Measurements from ENCODE around the gene TMEM184C. TPM values are rescaled to one million over a fixed set of nuclear protein-coding genes. Genes with fewer than 3 reads are reported as not detected.

Gene TMEM184C
- total and polyA plus RNA-seq, 8 donors = 33.7 to 42.1 (median 38.9) TPM

DNA sequence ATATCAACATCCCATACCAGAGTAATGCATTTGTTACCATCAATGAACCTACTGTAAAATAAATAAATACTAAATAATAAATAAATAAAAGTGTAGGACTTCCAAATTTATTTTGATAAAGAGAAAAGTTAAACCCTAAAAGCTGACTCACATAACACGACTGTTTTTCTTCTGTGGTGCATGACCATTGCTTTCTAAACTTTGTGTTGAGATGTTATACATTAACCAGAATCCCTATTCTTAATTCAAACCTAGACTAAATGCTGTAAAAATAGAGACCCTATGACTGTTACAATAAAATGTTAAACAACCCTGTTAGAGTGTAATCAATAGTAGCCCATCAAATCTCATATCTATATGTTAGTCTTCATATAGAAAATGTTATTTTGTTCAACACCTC, 87.6 kb downstream of the TMEM184C start:
- H3K27me3 ChIP-seq = no peaks in the 10 kb centered on the region
- no peak overlapping the region for H3K4me3 ChIP-seq
- no peak overlapping the region for H3K27ac ChIP-seq
- TF ChIP-seq, protein P1, sequence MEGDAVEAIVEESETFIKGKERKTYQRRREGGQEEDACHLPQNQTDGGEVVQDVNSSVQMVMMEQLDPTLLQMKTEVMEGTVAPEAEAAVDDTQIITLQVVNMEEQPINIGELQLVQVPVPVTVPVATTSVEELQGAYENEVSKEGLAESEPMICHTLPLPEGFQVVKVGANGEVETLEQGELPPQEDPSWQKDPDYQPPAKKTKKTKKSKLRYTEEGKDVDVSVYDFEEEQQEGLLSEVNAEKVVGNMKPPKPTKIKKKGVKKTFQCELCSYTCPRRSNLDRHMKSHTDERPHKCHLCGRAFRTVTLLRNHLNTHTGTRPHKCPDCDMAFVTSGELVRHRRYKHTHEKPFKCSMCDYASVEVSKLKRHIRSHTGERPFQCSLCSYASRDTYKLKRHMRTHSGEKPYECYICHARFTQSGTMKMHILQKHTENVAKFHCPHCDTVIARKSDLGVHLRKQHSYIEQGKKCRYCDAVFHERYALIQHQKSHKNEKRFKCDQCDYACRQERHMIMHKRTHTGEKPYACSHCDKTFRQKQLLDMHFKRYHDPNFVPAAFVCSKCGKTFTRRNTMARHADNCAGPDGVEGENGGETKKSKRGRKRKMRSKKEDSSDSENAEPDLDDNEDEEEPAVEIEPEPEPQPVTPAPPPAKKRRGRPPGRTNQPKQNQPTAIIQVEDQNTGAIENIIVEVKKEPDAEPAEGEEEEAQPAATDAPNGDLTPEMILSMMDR (IDR thresholded peaks at IDR 0.05) = no peak
- H3K4me1 ChIP-seq = no peaks in the 10 kb centered on the region
- DNase-seq (no peak), ATAC-seq (no peak)
- no peaks in the 10 kb centered on the region for H3K9me3 ChIP-seq
- H3K36me3 ChIP-seq = no peaks in the 10 kb centered on the region
- intact Hi-C loops (cut with DNase I) = loop anchor here (5.0 kb wide), 1 partner anchor 162 kb away; no protein-coding TSS in a partner anchor

DNA sequence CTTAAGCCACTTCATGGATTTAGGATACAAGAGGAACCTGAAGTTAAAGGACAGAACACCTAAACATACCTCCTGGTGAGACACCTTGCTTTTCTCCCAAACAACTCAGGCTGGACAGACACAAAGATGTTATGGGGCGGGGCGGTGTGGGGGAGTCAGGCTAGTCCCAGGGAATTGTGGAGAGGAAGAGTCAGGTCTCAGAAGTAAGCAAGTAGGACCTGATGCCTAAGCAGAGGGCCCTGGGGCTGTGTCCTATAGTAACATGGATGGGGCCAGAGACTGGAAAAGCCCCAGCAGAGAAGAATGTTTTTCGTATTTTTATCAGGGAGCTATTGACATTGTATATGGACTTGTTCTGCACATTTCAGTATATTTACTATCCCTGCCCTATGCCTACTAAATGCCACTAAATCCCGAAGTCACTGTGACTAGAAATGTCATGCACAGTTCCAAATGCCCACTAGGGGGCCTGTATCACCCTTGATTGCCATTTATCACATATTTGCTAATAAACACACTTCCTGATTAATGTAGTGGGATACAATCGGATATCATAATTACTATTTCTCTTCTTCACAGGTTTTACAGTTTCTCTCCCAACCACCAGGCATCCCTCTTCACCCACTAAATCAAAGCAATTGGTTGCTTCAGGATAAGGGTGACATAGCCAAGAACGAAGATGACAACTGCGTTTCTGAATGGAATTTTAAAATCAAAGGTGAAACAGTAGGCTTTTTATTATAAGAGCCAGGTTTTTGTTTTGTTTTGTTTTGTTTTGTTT, 90.9 kb downstream of the TMEM184C start:
- peak in 2 of 4 donors; percentile 36 to 46 for DNase-seq
- Histone ChIP-seq H3K27ac (no peak overlapping the region), H3K4me3 (no peak overlapping the region), H3K27me3 (no peaks in the 10 kb centered on the region), H3K4me1 (no peaks in the 10 kb centered on the region), H3K36me3 (no peaks in the 10 kb centered on the region), H3K9me3 (no peaks in the 10 kb centered on the region)
- TF ChIP-seq, protein P1 (IDR thresholded peaks at IDR 0.05) = peak; percentile 83 to 99
- peak; percentile 89 for ATAC-seq
- intact Hi-C loops (cut with DNase I) = loop anchor here (5.0 kb wide), 1 partner anchor 159 kb away; no protein-coding TSS in a partner anchor

- intact Hi-C loops (cut with DNase I) = loop anchor here (5.0 kb wide), 1 partner anchor 157 kb away; no protein-coding TSS in a partner anchor
- H3K9me3 ChIP-seq = no peaks in the 10 kb centered on the region
- no peaks in the 10 kb centered on the region for H3K36me3 ChIP-seq
- H3K27ac ChIP-seq = no peak overlapping the region
- H3K27me3 ChIP-seq = no peaks in the 10 kb centered on the region
- no peak for ATAC-seq
- H3K4me3 ChIP-seq = no peak overlapping the region
- H3K4me1 ChIP-seq = no peaks in the 10 kb centered on the region
- TF ChIP-seq, protein P1 (IDR thresholded peaks at IDR 0.05) = no peak
- no peak for DNase-seq
Measured at GRCh38 chr4:147709999-147710398, 92.8 kb downstream of the TMEM184C start.

GRCh38 chr4:147714575-147715401, 97.6 kb downstream of the TMEM184C start:
- Histone ChIP-seq H3K4me1 (no peaks in the 10 kb centered on the region), H3K4me3 (no peak overlapping the region), H3K27ac (no peak overlapping the region), H3K9me3 (no peaks in the 10 kb centered on the region), H3K27me3 (no peaks in the 10 kb centered on the region), H3K36me3 (no peaks in the 10 kb centered on the region)
- DNase-seq (no peak), ATAC-seq (peak; percentile 79)
- TF ChIP-seq, protein P1 (IDR thresholded peaks at IDR 0.05) = no peak
- intact Hi-C loops (cut with DNase I) = no loop called here

GRCh38 chr4:147717878-147718277, 100.7 kb downstream of the TMEM184C start:
- H3K4me3 ChIP-seq = no peak overlapping the region
- no peaks in the 10 kb centered on the region for H3K9me3 ChIP-seq
- H3K4me1 ChIP-seq = no peaks in the 10 kb centered on the region
- H3K27me3 ChIP-seq = no peaks in the 10 kb centered on the region
- TF ChIP-seq, protein P1 (IDR thresholded peaks at IDR 0.05) = no peak
- ATAC-seq = no peak
- H3K27ac ChIP-seq = no peak overlapping the region
- no peak for DNase-seq
- no peaks in the 10 kb centered on the region for H3K36me3 ChIP-seq
- intact Hi-C loops (cut with DNase I) = no loop called here
